ENCODE measurements around the gene MCM6.
"Not testable (repeated sequence)": the region's sequence is repeated elsewhere in the genome, so short reads cannot be mapped to it uniquely, and the experiment has no call there.

MCM6 gene

GRCh38 chr2:135817466-135817865 lies 58.8 kb downstream of the MCM6 start:
- no peak for DNase-seq
- Histone ChIP-seq H3K4me3 (no peak overlapping the region), H3K27me3 (no peaks in the 10 kb centered on the region), H3K27ac (no peak overlapping the region), H3K36me3 (no peaks in the 10 kb centered on the region), H3K9me3 (no peaks in the 10 kb centered on the region), H3K4me1 (no peaks in the 10 kb centered on the region)
- TF ChIP-seq, protein P1, sequence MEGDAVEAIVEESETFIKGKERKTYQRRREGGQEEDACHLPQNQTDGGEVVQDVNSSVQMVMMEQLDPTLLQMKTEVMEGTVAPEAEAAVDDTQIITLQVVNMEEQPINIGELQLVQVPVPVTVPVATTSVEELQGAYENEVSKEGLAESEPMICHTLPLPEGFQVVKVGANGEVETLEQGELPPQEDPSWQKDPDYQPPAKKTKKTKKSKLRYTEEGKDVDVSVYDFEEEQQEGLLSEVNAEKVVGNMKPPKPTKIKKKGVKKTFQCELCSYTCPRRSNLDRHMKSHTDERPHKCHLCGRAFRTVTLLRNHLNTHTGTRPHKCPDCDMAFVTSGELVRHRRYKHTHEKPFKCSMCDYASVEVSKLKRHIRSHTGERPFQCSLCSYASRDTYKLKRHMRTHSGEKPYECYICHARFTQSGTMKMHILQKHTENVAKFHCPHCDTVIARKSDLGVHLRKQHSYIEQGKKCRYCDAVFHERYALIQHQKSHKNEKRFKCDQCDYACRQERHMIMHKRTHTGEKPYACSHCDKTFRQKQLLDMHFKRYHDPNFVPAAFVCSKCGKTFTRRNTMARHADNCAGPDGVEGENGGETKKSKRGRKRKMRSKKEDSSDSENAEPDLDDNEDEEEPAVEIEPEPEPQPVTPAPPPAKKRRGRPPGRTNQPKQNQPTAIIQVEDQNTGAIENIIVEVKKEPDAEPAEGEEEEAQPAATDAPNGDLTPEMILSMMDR (IDR thresholded peaks at IDR 0.05) = no peak
- intact Hi-C loops (cut with DNase I; ENCODE audit: low total_unique reads) = no loop called here

DNA sequence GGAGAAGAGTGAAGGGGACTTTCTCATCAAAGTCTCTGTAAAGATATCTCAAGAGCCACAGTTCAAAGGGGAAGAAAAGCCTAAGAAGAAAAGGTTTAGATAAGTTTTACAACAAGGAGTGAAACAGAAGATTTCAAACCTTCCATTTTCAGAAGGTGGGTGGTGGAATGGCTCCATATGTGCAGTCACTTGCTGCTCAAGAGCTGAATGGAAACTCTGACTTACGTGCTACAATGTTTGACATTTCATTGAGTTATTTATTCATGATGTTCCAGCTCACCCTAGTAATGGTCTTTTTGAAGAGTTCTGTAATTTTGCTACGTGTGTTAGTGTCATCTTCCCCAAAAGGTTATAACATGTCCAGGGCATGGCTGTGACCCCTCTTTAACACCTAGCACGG lies 61.0 kb downstream of the MCM6 start:
- Histone ChIP-seq H3K27me3 (no peaks in the 10 kb centered on the region), H3K4me3 (no peak overlapping the region), H3K9me3 (no peaks in the 10 kb centered on the region), H3K36me3 (no peaks in the 10 kb centered on the region), H3K27ac (no peak overlapping the region), H3K4me1 (no peaks in the 10 kb centered on the region)
- no peak for DNase-seq
- intact Hi-C loops (cut with DNase I; ENCODE audit: low total_unique reads) = no loop called here
- TF ChIP-seq, protein P1 (IDR thresholded peaks at IDR 0.05) = no peak

DNA sequence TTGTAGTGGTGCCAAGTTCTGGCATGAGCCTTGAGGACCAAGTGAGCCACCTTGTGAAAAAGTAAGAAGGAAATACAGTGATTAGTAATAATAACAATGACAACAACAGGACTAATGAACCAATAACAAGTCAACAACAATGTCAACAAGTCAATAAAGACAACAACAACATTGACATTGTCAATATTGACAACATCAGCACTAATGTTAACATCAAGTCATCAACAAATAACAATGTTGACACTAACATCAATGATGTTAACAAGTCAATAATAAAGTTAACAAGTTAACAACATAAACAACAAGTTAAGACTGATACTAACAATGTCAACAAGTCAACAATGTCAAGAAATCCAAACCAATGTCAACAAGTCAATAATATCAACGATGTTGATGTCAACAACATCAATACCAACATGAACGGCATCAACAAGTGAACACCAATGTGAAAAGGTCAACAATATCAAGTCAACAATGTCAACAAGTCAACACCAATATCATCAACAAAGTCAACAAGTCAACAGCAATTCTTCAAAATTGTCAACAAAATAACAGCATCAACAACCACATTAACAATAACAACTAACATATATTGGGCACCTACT lies 63.2 kb downstream of the MCM6 start:
- no peaks in the 10 kb centered on the region for H3K27me3 ChIP-seq
- no peaks in the 10 kb centered on the region for H3K36me3 ChIP-seq
- H3K27ac ChIP-seq = no peak overlapping the region
- no peak for DNase-seq
- H3K4me3 ChIP-seq = no peak overlapping the region
- TF ChIP-seq, protein P1 (IDR thresholded peaks at IDR 0.05) = no peak
- no peaks in the 10 kb centered on the region for H3K9me3 ChIP-seq
- intact Hi-C loops (cut with DNase I; ENCODE audit: low total_unique reads) = no loop called here
- H3K4me1 ChIP-seq = no peaks in the 10 kb centered on the region

DNA sequence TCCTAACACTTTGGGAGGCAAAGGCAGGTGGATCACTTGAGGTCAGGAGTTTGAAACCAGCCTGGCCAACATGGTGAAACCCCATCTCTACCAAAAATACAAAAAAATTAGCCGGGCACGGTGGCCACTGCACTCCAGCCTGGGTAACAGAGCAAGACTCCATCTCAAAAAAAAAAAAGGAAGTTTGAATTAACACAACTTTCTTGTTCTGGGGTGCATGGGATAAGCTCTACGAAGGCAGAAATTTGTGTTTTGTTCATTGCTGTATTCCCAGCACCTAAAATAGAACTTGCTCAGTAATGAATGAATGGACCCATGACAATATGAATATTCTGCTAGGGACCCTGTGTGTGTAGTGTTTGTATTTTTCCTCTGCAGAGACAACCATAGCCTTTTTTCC lies 68.4 kb downstream of the MCM6 start:
- DNase-seq; H3K4me1 ChIP-seq; H3K27ac ChIP-seq; H3K36me3 ChIP-seq; H3K4me3 ChIP-seq; H3K27me3 ChIP-seq; H3K9me3 ChIP-seq; intact Hi-C loops (cut with DNase I; ENCODE audit: low total_unique reads): not testable (repeated sequence)

- H3K27me3 ChIP-seq = no peaks in the 10 kb centered on the region
- intact Hi-C loops (cut with DNase I; ENCODE audit: low total_unique reads) = no loop called here
- no peaks in the 10 kb centered on the region for H3K4me1 ChIP-seq
- H3K27ac ChIP-seq = no peak overlapping the region
- TF ChIP-seq, protein P1 (IDR thresholded peaks at IDR 0.05) = no peak
- no peaks in the 10 kb centered on the region for H3K9me3 ChIP-seq
- H3K36me3 ChIP-seq = no peaks in the 10 kb centered on the region
- no peak for DNase-seq
- no peak overlapping the region for H3K4me3 ChIP-seq
These were observed 73.0 kb downstream of the MCM6 start for GRCh38 chr2:135803278-135803677.

DNA sequence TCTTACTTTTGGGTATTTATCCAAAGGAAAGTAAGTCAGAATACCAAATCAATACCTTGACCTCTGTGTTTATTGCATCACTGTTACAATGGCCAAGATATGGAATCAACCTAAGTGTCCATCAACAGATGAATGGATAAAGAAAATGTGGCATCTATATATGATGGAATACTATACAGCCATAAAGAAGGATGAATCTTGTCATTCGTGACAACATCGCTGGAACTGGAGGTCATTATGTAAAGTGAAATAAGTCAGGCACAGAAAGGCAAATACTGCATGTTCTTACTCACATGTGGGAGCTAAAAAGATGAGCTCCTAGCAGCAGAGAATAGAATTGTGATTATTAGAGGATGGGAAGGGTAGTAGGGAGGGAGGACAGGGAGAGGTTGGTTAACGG lies 73.9 kb downstream of the MCM6 start:
- H3K27me3 ChIP-seq = no peaks in the 10 kb centered on the region
- no peaks in the 10 kb centered on the region for H3K9me3 ChIP-seq
- no peak overlapping the region for H3K27ac ChIP-seq
- intact Hi-C loops (cut with DNase I; ENCODE audit: low total_unique reads) = no loop called here
- TF ChIP-seq, protein P1 (IDR thresholded peaks at IDR 0.05) = no peak
- H3K4me3 ChIP-seq = no peak overlapping the region
- DNase-seq = no peak
- H3K4me1 ChIP-seq = no peaks in the 10 kb centered on the region
- no peaks in the 10 kb centered on the region for H3K36me3 ChIP-seq

Data from tibial artery (tissue), 4 donors.